GM12878 (cell line): ENCODE measurements around the gene PRKN.
"Not testable (repeated sequence)": the region's sequence is repeated elsewhere in the genome, so short reads cannot be mapped to it uniquely, and the experiment has no call there.

Experiments
- HDGF ChIP-seq: fragments of 450-650 bp; IDR thresholded peaks from 2 replicates; pipeline ENCODE4 v1.6.1; 2016; ENCODE audit warnings: antibody characterized with exemption
- TF ChIP-seq, protein P1 (sequence below), 3 experiments: IDR thresholded peaks in 2 of 3; conservative IDR thresholded peaks in 1 of 3; 2 replicates each; pipeline ENCODE4 v1.5.1; 2011; ENCODE audit warnings: low read depth in 3 of 3, low read length in 3 of 3, mild to moderate bottlenecking in 3 of 3, control low read depth in 2 of 3, moderate library complexity in 2 of 3, inconsistent platforms in 1 of 3, mixed read lengths in 1 of 3; ENCODE audit not compliant: control insufficient read depth in 2 of 3, insufficient read depth in 1 of 3; ENCODE audit errors: extremely low read depth in 1 of 3

DNA sequence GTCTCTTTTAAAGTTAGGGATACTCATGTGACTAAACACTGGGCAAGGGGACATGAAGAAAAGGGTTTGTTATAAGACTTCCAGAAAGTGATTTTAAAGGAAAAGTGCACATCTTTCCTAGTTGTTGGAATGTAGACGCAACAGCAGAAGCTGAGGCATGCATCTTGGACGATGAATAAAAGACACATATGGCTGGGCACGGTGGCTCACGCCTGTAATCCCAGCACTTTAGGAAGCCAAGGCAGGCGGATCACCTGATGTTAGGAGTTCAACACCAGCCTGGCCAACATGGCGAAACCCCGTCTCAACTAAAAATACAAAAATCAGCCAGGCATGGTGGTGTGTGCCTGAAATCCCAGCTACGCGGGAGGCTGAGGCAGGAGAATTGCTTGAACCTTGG, 905.4 kb downstream of the PRKN start:
- TF ChIP-seq, protein P1, sequence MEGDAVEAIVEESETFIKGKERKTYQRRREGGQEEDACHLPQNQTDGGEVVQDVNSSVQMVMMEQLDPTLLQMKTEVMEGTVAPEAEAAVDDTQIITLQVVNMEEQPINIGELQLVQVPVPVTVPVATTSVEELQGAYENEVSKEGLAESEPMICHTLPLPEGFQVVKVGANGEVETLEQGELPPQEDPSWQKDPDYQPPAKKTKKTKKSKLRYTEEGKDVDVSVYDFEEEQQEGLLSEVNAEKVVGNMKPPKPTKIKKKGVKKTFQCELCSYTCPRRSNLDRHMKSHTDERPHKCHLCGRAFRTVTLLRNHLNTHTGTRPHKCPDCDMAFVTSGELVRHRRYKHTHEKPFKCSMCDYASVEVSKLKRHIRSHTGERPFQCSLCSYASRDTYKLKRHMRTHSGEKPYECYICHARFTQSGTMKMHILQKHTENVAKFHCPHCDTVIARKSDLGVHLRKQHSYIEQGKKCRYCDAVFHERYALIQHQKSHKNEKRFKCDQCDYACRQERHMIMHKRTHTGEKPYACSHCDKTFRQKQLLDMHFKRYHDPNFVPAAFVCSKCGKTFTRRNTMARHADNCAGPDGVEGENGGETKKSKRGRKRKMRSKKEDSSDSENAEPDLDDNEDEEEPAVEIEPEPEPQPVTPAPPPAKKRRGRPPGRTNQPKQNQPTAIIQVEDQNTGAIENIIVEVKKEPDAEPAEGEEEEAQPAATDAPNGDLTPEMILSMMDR (IDR thresholded peaks at IDR 0.05 in 2 of 3, conservative IDR thresholded peaks at IDR 0.05 in 1 of 3; ENCODE audit: control insufficient read depth in 2 of 3, extremely low read depth in 1 of 3, insufficient read depth in 1 of 3, low read depth in 3 of 3, low read length in 3 of 3): not testable (repeated sequence)
- not testable (repeated sequence) for TF ChIP-seq HDGF
